BLaER1 treated with 17β-estradiol and CSF1 and Interleukin-3, amounts not matched to agents 10 nM and 100 nM (cell line): Measurements from ENCODE around the gene ANGPTL8.

Experiments
- H3K27ac ChIP-seq, 11 experiments: shearing (Covaris generic); formaldehyde crosslinking; 2 replicates each; pipeline ENCODE4 v1.8.1; 2022
- H3K27me3 ChIP-seq, 11 experiments: shearing (Covaris generic); formaldehyde crosslinking; 2 replicates each; pipeline ENCODE4 v1.8.1; 2022
- H3K36me3 ChIP-seq, 11 experiments: shearing (Covaris generic); formaldehyde crosslinking; 2 replicates each; pipeline ENCODE4 v1.8.1; 2022
- H3K4me1 ChIP-seq, 10 experiments: shearing (Covaris generic); formaldehyde crosslinking; 2 replicates each; pipeline ENCODE4 v1.8.1; 2022
- H3K4me2 ChIP-seq, 11 experiments: shearing (Covaris generic); formaldehyde crosslinking; 2 replicates each; pipeline ENCODE4 v1.8.1; 2022
- H3K4me3 ChIP-seq, 10 experiments: shearing (Covaris generic); formaldehyde crosslinking; 2 replicates each; pipeline ENCODE4 v1.8.1; 2022
- H3K9ac ChIP-seq, 11 experiments: shearing (Covaris generic); formaldehyde crosslinking; 2 replicates each; pipeline ENCODE4 v1.8.1; 2022
- H3K9me3 ChIP-seq, 11 experiments: shearing (Covaris generic); formaldehyde crosslinking; replicated peaks in 1 of 11; 2 replicates each; pipeline ENCODE4 v1.8.1; 2022
- H4K20me1 ChIP-seq, 11 experiments: shearing (Covaris generic); formaldehyde crosslinking; 2 replicates each; pipeline ENCODE4 v1.8.1; 2022
- Cebpa-rat ChIP-seq, 11 experiments: shearing (Covaris generic); IDR thresholded peaks; 2 replicates each; pipeline ENCODE4 v1.8.1; 2022

Gene ANGPTL8

DNA sequence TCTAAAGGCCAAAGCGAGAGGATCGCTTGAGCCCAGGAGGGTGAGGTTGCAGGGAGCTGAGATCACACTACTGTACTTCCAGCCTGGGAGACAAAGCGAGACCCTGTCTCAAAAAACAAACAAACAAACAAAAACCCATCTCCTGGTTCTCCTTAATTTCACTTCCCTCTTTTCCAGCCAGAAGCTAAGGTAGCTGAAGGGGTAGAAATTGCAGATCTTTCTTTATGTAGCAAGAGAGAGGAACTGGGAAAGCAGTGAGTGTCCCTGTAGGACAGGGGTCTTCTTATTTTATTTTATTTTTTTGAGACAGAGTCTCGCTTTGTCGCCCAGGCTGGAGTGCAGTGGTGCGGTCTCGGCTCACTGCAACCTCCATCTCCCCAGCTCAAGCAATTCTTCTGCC is 52.0 kb downstream of the ANGPTL8 start:
- Histone ChIP-seq H3K4me3 (no peak overlapping the region), H3K4me2 (peak overlapping the region in 8 of 11 experiments; percentile 17 to 85 (median 71); a peak in 13 of 22 replicates), H3K36me3 (no peaks in the 10 kb centered on the region), H3K4me1 (peaks cover 20 to 84% (median 64%) of the 10 kb centered on the region in 10 experiments; a peak in 19 of 20 replicates), H3K27ac (peak overlapping the region in 4 of 11 experiments; percentile 19 to 78 (median 54); a peak in 3 of 22 replicates), H4K20me1 (no peaks in the 10 kb centered on the region), H3K9me3 (no peaks in the 10 kb centered on the region), H3K9ac (0 out of 22 replicates have a peak overlapping the region, but pooled peaks of 1 of the 11 experiments have one; percentile 17), H3K27me3 (peaks cover 10 to 32% (median 25%) of the 10 kb centered on the region in 11 experiments; a peak in 20 of 22 replicates)
- TF ChIP-seq Cebpa-rat (IDR thresholded peaks at IDR 0.05), result no peak
